ENCODE results near the gene IPO7.

DNA sequence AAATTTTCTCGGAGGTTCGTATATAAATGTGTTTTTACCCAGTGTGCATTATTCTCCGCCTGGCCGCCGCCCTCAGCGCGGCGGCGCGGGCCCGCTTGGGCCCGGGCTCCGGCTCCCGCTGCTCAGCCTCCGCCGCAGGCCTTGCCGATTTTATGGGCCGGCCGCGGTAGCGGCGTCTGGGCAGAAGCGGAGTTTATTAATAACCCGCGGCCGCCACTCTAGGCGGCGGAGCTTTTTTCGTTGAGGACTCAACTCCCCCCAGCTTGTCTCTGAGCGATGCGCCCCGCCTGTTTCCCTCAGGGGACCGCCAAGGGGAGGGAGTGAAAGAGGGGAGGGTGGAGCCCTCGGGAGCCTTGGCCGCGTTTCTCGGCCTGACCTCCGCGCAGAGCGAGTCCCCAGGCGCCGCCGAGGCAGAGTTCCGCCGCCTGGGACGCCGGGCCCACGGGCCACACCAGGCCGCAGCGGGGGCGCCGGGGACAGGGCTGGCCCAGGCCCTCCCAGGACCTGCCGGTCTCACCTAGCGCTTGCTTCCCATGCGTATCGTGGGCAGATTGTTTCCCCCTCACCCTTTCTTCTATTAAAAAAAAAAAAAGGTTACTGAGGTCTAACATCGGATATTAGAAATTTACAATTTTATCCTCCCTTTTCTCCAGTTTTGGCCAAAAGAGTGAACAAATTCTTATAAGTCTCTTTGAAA lies 76.8 kb downstream of the IPO7 start:
- peak; percentile 99 for TF ChIP-seq POLR2A (IDR thresholded peaks at IDR 0.05; ENCODE audit: low read depth, low read length)
- TF ChIP-seq POLR2AphosphoS5 (IDR thresholded peaks at IDR 0.05; ENCODE audit: insufficient read depth, low read depth, low read length) = peak; percentile 99
- TF ChIP-seq, protein P1, sequence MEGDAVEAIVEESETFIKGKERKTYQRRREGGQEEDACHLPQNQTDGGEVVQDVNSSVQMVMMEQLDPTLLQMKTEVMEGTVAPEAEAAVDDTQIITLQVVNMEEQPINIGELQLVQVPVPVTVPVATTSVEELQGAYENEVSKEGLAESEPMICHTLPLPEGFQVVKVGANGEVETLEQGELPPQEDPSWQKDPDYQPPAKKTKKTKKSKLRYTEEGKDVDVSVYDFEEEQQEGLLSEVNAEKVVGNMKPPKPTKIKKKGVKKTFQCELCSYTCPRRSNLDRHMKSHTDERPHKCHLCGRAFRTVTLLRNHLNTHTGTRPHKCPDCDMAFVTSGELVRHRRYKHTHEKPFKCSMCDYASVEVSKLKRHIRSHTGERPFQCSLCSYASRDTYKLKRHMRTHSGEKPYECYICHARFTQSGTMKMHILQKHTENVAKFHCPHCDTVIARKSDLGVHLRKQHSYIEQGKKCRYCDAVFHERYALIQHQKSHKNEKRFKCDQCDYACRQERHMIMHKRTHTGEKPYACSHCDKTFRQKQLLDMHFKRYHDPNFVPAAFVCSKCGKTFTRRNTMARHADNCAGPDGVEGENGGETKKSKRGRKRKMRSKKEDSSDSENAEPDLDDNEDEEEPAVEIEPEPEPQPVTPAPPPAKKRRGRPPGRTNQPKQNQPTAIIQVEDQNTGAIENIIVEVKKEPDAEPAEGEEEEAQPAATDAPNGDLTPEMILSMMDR (IDR thresholded peaks at IDR 0.05; ENCODE audit: extremely low read depth in 1 of 2, insufficient read depth in 1 of 2, low read depth in 1 of 2, low read length in 2 of 2) = no peak
- TF ChIP-seq EZH2 (IDR thresholded peaks at IDR 0.05; ENCODE audit: borderline replicate concordance, low read depth, low read length, severe bottlenecking) = no peak
- no peak for TF ChIP-seq FOS (IDR thresholded peaks at IDR 0.05; ENCODE audit: borderline replicate concordance, insufficient read depth, low read length)
- TF ChIP-seq MYC (IDR thresholded peaks at IDR 0.05; ENCODE audit: low read depth, low read length) = no peak
- no peak for TF ChIP-seq JUN (IDR thresholded peaks at IDR 0.05; ENCODE audit: borderline replicate concordance, insufficient read depth, insufficient read length, low read depth)
